A549 (cell line): ENCODE data around the gene EPHB1. TPM values are rescaled to one million over a fixed set of nuclear protein-coding genes. Genes with fewer than 3 reads are reported as not detected.

ENCODE experiments used
- ATAC-seq, 2 experiments: fragments of 200-7000 bp in 1 of 2; fragments of >200 bp in 1 of 2; cut with Nextera tagmentation in 1 of 2; cut with Tn5 transposase in 1 of 2; 3 replicates each; pipeline versions ENCODE4 v1.8.0 to v1.9.1; 2018 to 2020; ENCODE audit warnings: mild to moderate bottlenecking in 1 of 2, moderate library complexity in 1 of 2
- CTCF ChIA-PET: fragments of 300-600 bp; sonication (Branson Sonifier 250); formaldehyde crosslinking; extraction: SDS; loops from one replicate; lab custom pipeline; 2021; ENCODE audit warnings: antibody characterized with exemption, inconsistent platforms; lab: Yijun Ruan, JAX
- POLR2A ChIA-PET: fragments of 350-600 bp; formaldehyde crosslinking; extraction: SDS; loops from one replicate; lab custom pipeline; 2021; ENCODE audit warnings: antibody characterized with exemption, inconsistent platforms; lab: Yijun Ruan, JAX
- DNase-seq, 2 experiments: peaks; one replicate each; pipeline versions ENCODE4 v3.0.0 to v3.0.0-alpha.2; 2011 to 2016; ENCODE audit warnings: low read depth in 1 of 2, low spot score in 1 of 2
- FAIRE-seq: peaks from 2 replicates; lab custom pipeline; 2011; peaks lifted over from hg19 to GRCh38; lab: Jason Lieb, UNC
- H3K27ac ChIP-seq, 2 experiments: fragments of >200 bp; sonication (Bioruptor Twin); formaldehyde crosslinking; 3 replicates each; pipeline ENCODE4 v1.5.1; 2016 to 2017
- H3K4me1 ChIP-seq: fragments of >200 bp; sonication (Bioruptor Twin); formaldehyde crosslinking; 3 replicates; pipeline ENCODE4 v1.6.1; 2016
- H3K4me2 ChIP-seq: fragments of >200 bp; sonication (Bioruptor Twin); formaldehyde crosslinking; 3 replicates; pipeline ENCODE4 v1.6.1; 2016
- H3K4me3 ChIP-seq: fragments of >200 bp; sonication (Bioruptor Twin); formaldehyde crosslinking; 3 replicates; pipeline ENCODE4 v1.5.1; 2016
- H3K9me3 ChIP-seq: fragments of >200 bp; sonication (Bioruptor Twin); formaldehyde crosslinking; 3 replicates; pipeline ENCODE4 v1.6.1; 2016
- BHLHE40 ChIP-seq: IDR thresholded peaks from 2 replicates; pipeline ENCODE4 v1.6.1; 2012; ENCODE audit warnings: low read depth, low read length, inconsistent platforms
- CHD4 ChIP-seq: fragments of 200-600 bp; sonication (generic); IDR thresholded peaks from 2 replicates; pipeline ENCODE4 v1.6.1; 2016; ENCODE audit warnings: antibody characterized with exemption, mild to moderate bottlenecking, borderline replicate concordance
- E2F6 ChIP-seq: IDR thresholded peaks from 2 replicates; pipeline ENCODE4 v1.6.1; 2012; ENCODE audit warnings: low read depth, borderline replicate concordance
- EP300 ChIP-seq, 2 experiments: fragments of >200 bp; sonication (Bioruptor Twin); formaldehyde crosslinking; IDR thresholded peaks; 2 replicates in 1 of 2; 3 replicates in 1 of 2; pipeline ENCODE4 v1.6.1; 2016 to 2017
- ESRRA ChIP-seq: fragments of 150-350 bp; IDR thresholded peaks from 2 replicates; pipeline ENCODE4 v1.6.1; 2014; ENCODE audit warnings: mild to moderate bottlenecking, low read length, borderline replicate concordance
- FOXS1 ChIP-seq: fragments of 250-450 bp; sonication (Bioruptor Pico); IDR thresholded peaks from 2 replicates; pipeline ENCODE4 v1.5.0; 2020; ENCODE audit warnings: mild to moderate bottlenecking, moderate library complexity
- HES2 ChIP-seq: fragments of >200 bp; sonication (Bioruptor Twin); formaldehyde crosslinking; IDR thresholded peaks from 2 replicates; pipeline ENCODE4 v1.6.1; 2016
- HOXA7 ChIP-seq: fragments of 250-450 bp; sonication (Bioruptor Pico); IDR thresholded peaks from 2 replicates; pipeline ENCODE4 v1.5.0; 2020; ENCODE audit warnings: mild to moderate bottlenecking, moderate library complexity
- HOXB13 ChIP-seq: fragments of 250-450 bp; sonication (Bioruptor Pico); IDR thresholded peaks from 2 replicates; pipeline ENCODE4 v1.5.0; 2020; ENCODE audit warnings: low read depth, mild to moderate bottlenecking, moderate library complexity
- HOXB5 ChIP-seq: fragments of 250-450 bp; sonication (Bioruptor Pico); IDR thresholded peaks from 2 replicates; pipeline ENCODE4 v1.5.0; 2020; ENCODE audit warnings: mild to moderate bottlenecking, moderate library complexity
- KDM5A ChIP-seq: fragments of 200-600 bp; sonication (generic); IDR thresholded peaks from 2 replicates; pipeline ENCODE4 v1.6.1; 2016; ENCODE audit warnings: antibody characterized with exemption, mild to moderate bottlenecking
- MAFK ChIP-seq: fragments of 450-650 bp; IDR thresholded peaks from 2 replicates; pipeline ENCODE4 v1.6.1; 2014; ENCODE audit not compliant: partially characterized antibody
- MAX ChIP-seq: IDR thresholded peaks from 2 replicates; pipeline ENCODE4 v1.6.1; 2012
- MAZ ChIP-seq: fragments of 150-350 bp; IDR thresholded peaks from 2 replicates; pipeline ENCODE4 v1.6.1; 2014; ENCODE audit warnings: antibody characterized with exemption, low read depth, low read length, borderline replicate concordance
- POLR2A ChIP-seq: IDR thresholded peaks from 2 replicates; pipeline ENCODE4 v1.6.1; 2012; ENCODE audit warnings: mild to moderate bottlenecking, low read length
- RAD21 ChIP-seq, 2 experiments: fragments of >200 bp in 1 of 2; sonication (Bioruptor Twin) in 1 of 2; formaldehyde crosslinking in 1 of 2; IDR thresholded peaks in 1 of 2; conservative IDR thresholded peaks in 1 of 2; 2 replicates in 1 of 2; 3 replicates in 1 of 2; pipeline ENCODE4 v1.6.1; 2012 to 2018; ENCODE audit warnings: inconsistent platforms in 1 of 2
- RARB ChIP-seq: fragments of 250-450 bp; sonication (Bioruptor Pico); IDR thresholded peaks from 2 replicates; pipeline ENCODE4 v1.8.0; 2021; ENCODE audit warnings: mild to moderate bottlenecking, moderate library complexity
- REST ChIP-seq: fragments of 200-600 bp; sonication (generic); IDR thresholded peaks from 2 replicates; pipeline ENCODE4 v1.6.1; 2016; ENCODE audit warnings: antibody characterized with exemption, mild to moderate bottlenecking, moderate library complexity
- RNF2 ChIP-seq: fragments of 200-600 bp; sonication (generic); IDR thresholded peaks from 2 replicates; pipeline ENCODE4 v1.6.1; 2016; ENCODE audit warnings: low read depth, mild to moderate bottlenecking, antibody characterized with exemption, moderate library complexity, borderline replicate concordance
- SREBF2 ChIP-seq: fragments of 450-650 bp; IDR thresholded peaks from 2 replicates; pipeline ENCODE4 v1.6.1; 2014; ENCODE audit warnings: mild to moderate bottlenecking, moderate library complexity
- TFCP2L1 ChIP-seq: fragments of 250-450 bp; sonication (Bioruptor Pico); IDR thresholded peaks from 2 replicates; pipeline ENCODE4 v1.5.0; 2021; ENCODE audit warnings: mild to moderate bottlenecking
- ZFP36 ChIP-seq: fragments of 450-650 bp; IDR thresholded peaks from 2 replicates; pipeline ENCODE4 v1.6.1; 2014; ENCODE audit warnings: borderline replicate concordance; ENCODE audit not compliant: partially characterized antibody
- ZNF302 ChIP-seq: fragments of 250-450 bp; sonication (Bioruptor Pico); IDR thresholded peaks from 2 replicates; pipeline ENCODE4 v1.9.0; 2021; ENCODE audit warnings: inconsistent platforms, mild to moderate bottlenecking, moderate library complexity
- ZSCAN20 ChIP-seq: fragments of 250-450 bp; sonication (Bioruptor Pico); IDR thresholded peaks from 2 replicates; pipeline ENCODE4 v1.8.0; 2022; ENCODE audit warnings: mild to moderate bottlenecking, moderate library complexity
- WGBS: methylation state at CpG from one replicate; pipeline ENCODE4 v1.1.6; 2017; ENCODE audit errors: missing lambda C conversion rate; 5-methylcytosine and 5-hydroxymethylcytosine counted together
- polyA plus RNA-seq, 4 experiments: library from polyadenylated mRNA; depleted of rRNA in 3 of 4; stranded (reverse); fragments of >200 nt; fragmentation: RNase III in 1 of 4; extraction: RNeasy Plus Mini Kit Qiagen cat#74134 plus additional on column Dnase treatment in 1 of 4; gene quantifications; 2 replicates in 3 of 4; 3 replicates in 1 of 4; pipeline ENCODE4 v1.2.3, GENCODE V29; 2011 to 2017

Gene EPHB1
- polyA plus RNA-seq, 2 of the 4 experiments (the other 2 are of a cell fraction) = 0.18 to 0.21 TPM

- no peak overlapping the region for H3K4me3 ChIP-seq
- ATAC-seq (no peak), FAIRE-seq (no peak), DNase-seq (no peak)
- H3K4me2 ChIP-seq = no peak overlapping the region
- H3K27ac ChIP-seq = no peak overlapping the region
- ChIA-PET POLR2A (no interaction called here), CTCF (interaction anchor here (3.4 kb wide), 1 partner anchor 13 kb away, joined by 17 read pairs; no protein-coding TSS in a partner anchor)
- no peaks in the 10 kb centered on the region for H3K4me1 ChIP-seq
- TF ChIP-seq RNF2 = no peak
- TF ChIP-seq MAFK = no peak
- TF ChIP-seq ESRRA = no peak
- no peak for TF ChIP-seq ZFP36
- no peak for TF ChIP-seq REST
- TF ChIP-seq RAD21 (conservative IDR thresholded peaks at IDR 0.05 in 1 of 2, IDR thresholded peaks at IDR 0.05 in 1 of 2) = no peak
- no peak for TF ChIP-seq HOXA7 (CRISPR knock-in tag)
- TF ChIP-seq HOXB13 (CRISPR knock-in tag) = no peak
- TF ChIP-seq FOXS1 (CRISPR knock-in tag) = no peak
- TF ChIP-seq ZNF302 (CRISPR knock-in tag) = no peak
- no peak for TF ChIP-seq SREBF2
- TF ChIP-seq ZSCAN20 (CRISPR knock-in tag) = no peak
- TF ChIP-seq POLR2A = no peak
- no peak for TF ChIP-seq RARB (CRISPR knock-in tag)
- no peaks in the 10 kb centered on the region for H3K9me3 ChIP-seq
- 7% methylated on average over 2 of the region's 2 CpGs for WGBS
Measured at GRCh38 chr3:134769287-134769868, 25.7 kb upstream of the EPHB1 start.

- ChIA-PET POLR2A (no interaction called here), CTCF (no interaction called here)
- WGBS = 42% methylated on average over 2 of the region's 3 CpGs
- ATAC-seq = no peak
- Histone ChIP-seq H3K27ac (no peak overlapping the region), H3K4me2 (no peak overlapping the region), H3K4me3 (no peak overlapping the region), H3K9me3 (no peaks in the 10 kb centered on the region), H3K4me1 (no peaks in the 10 kb centered on the region)
- no peak for DNase-seq
- TF ChIP-seq MAX = no peak
- no peak for TF ChIP-seq HES2
- no peak for TF ChIP-seq FOXS1 (CRISPR knock-in tag)
- TF ChIP-seq E2F6 = no peak
- no peak for TF ChIP-seq BHLHE40
- TF ChIP-seq HOXA7 (CRISPR knock-in tag) = no peak
- no peak for TF ChIP-seq ZNF302 (CRISPR knock-in tag)
- TF ChIP-seq MAZ = no peak
- TF ChIP-seq KDM5A = no peak
- no peak for TF ChIP-seq HOXB5 (CRISPR knock-in tag)
- no peak for TF ChIP-seq POLR2A
- no peak for TF ChIP-seq CHD4
- TF ChIP-seq MAFK = no peak
- no peak for TF ChIP-seq TFCP2L1 (CRISPR knock-in tag)
- TF ChIP-seq EP300 (IDR thresholded peaks at IDR 0.05) = no peak
- FAIRE-seq = no peak
Measured at GRCh38 chr3:134772011-134772410, 23.0 kb upstream of the EPHB1 start.
